GM12878 (cell line): Measurements from ENCODE around the gene EXOC3L1. TPM values are rescaled to one million over a fixed set of nuclear protein-coding genes. Genes with fewer than 3 reads are reported as not detected.

Source experiments
- ATF7 ChIP-seq: fragments of 450-650 bp; IDR thresholded peaks from 2 replicates; pipeline ENCODE4 v1.6.1; 2016; ENCODE audit warnings: low read depth, mild to moderate bottlenecking
- BCLAF1 ChIP-seq: fragments of 450-650 bp; IDR thresholded peaks from 2 replicates; pipeline ENCODE4 v1.6.1; 2017; ENCODE audit warnings: antibody characterized with exemption, mild to moderate bottlenecking, moderate library complexity
- BRCA1 ChIP-seq: IDR thresholded peaks from 2 replicates; pipeline ENCODE4 v1.6.1; 2011; ENCODE audit warnings: low read depth, low read length, improper control_type of control experiment
- CBX5 ChIP-seq: sonication (generic); IDR thresholded peaks from 2 replicates; pipeline ENCODE4 v1.6.1; 2016; ENCODE audit warnings: low read depth, moderate library complexity, mild to moderate bottlenecking, inconsistent platforms
- CHD4 ChIP-seq: fragments of 200-600 bp; sonication (generic); IDR thresholded peaks from 2 replicates; pipeline ENCODE4 v1.6.1; 2016; ENCODE audit warnings: mild to moderate bottlenecking
- E2F4 ChIP-seq: IDR thresholded peaks from 2 replicates; pipeline ENCODE4 v1.6.1; 2012; ENCODE audit warnings: low read depth, low read length, improper control_type of control experiment
- EED ChIP-seq: sonication (generic); IDR thresholded peaks from 2 replicates; pipeline ENCODE4 v1.6.1; 2016; ENCODE audit warnings: antibody characterized with exemption, low read depth
- HDAC2 ChIP-seq: fragments of 200-600 bp; sonication (generic); IDR thresholded peaks from 2 replicates; pipeline ENCODE4 v1.6.1; 2017
- KAT2A ChIP-seq: conservative IDR thresholded peaks from 2 replicates; pipeline ENCODE4 v1.6.1; 2011; ENCODE audit warnings: low read depth, low read length; ENCODE audit not compliant: control insufficient read depth
- LARP7 ChIP-seq: fragments of 450-650 bp; IDR thresholded peaks from 2 replicates; pipeline ENCODE4 v1.6.1; 2017; ENCODE audit warnings: mild to moderate bottlenecking
- MEF2B ChIP-seq: fragments of 450-650 bp; IDR thresholded peaks from 2 replicates; pipeline ENCODE4 v1.6.1; 2018; ENCODE audit warnings: mild to moderate bottlenecking, moderate library complexity; ENCODE audit not compliant: partially characterized antibody, poor library complexity, severe bottlenecking
- MYC ChIP-seq: IDR thresholded peaks from 2 replicates; pipeline ENCODE4 v1.6.1; 2011; ENCODE audit warnings: mild to moderate bottlenecking, low read length, moderate library complexity, inconsistent platforms; ENCODE audit not compliant: insufficient read depth, insufficient replicate concordance, insufficient read length, severe bottlenecking
- NBN ChIP-seq: fragments of 450-650 bp; IDR thresholded peaks from 2 replicates; pipeline ENCODE4 v1.6.1; 2016
- NFYA ChIP-seq: IDR thresholded peaks from 2 replicates; pipeline ENCODE4 v1.6.1; 2011; ENCODE audit warnings: low read depth, mild to moderate bottlenecking, low read length, improper control_type of control experiment, borderline replicate concordance
- NR2C1 ChIP-seq: fragments of 450-650 bp; IDR thresholded peaks from 2 replicates; pipeline ENCODE4 v1.6.1; 2017; ENCODE audit warnings: antibody characterized with exemption, mild to moderate bottlenecking, moderate library complexity
- RCOR1 ChIP-seq: conservative IDR thresholded peaks from 2 replicates; pipeline ENCODE4 v1.6.1; 2012; ENCODE audit warnings: low read depth, low read length, improper control_type of control experiment
- SIX5 ChIP-seq: IDR thresholded peaks from 2 replicates; pipeline ENCODE4 v1.6.1; 2011; ENCODE audit warnings: mild to moderate bottlenecking, low read depth, low read length, moderate library complexity; ENCODE audit not compliant: severe bottlenecking
- SREBF2 ChIP-seq: IDR thresholded peaks from 2 replicates; pipeline ENCODE4 v1.6.1; 2012; ENCODE audit warnings: mild to moderate bottlenecking, low read length
- STAT1 ChIP-seq: fragments of 450-650 bp; conservative IDR thresholded peaks from 2 replicates; pipeline ENCODE4 v1.6.1; 2014; ENCODE audit warnings: antibody characterized with exemption, mild to moderate bottlenecking
- TBL1XR1 ChIP-seq: IDR thresholded peaks from 2 replicates; pipeline ENCODE4 v1.6.1; 2012; ENCODE audit warnings: low read depth, low read length, improper control_type of control experiment
- TCF7 ChIP-seq: IDR thresholded peaks from 2 replicates; pipeline ENCODE4 v1.6.1; 2014; ENCODE audit warnings: antibody characterized with exemption, borderline replicate concordance
- YBX1 ChIP-seq: fragments of 450-650 bp; IDR thresholded peaks from 2 replicates; pipeline ENCODE4 v1.6.1; 2016; ENCODE audit warnings: antibody characterized with exemption
- ZBED1 ChIP-seq: IDR thresholded peaks from 2 replicates; pipeline ENCODE4 v1.6.1; 2016; ENCODE audit warnings: borderline replicate concordance
- ZBTB4 ChIP-seq: fragments of 450-650 bp; formaldehyde crosslinking; IDR thresholded peaks from 2 replicates; pipeline ENCODE4 v1.4.0; 2022; ENCODE audit warnings: mild to moderate bottlenecking, moderate library complexity
- ZNF274 ChIP-seq: IDR thresholded peaks from one replicate; pipeline ENCODE4 v1.8.0; 2011; ENCODE audit not compliant: insufficient read length, insufficient read depth
- ZZZ3 ChIP-seq: IDR thresholded peaks from 2 replicates; pipeline ENCODE4 v1.6.1; 2011; ENCODE audit warnings: low read depth; ENCODE audit not compliant: control insufficient read depth, insufficient read length
- polyA plus RNA-seq, 11 experiments: library from polyadenylated mRNA; depleted of rRNA in 4 of 11; unstranded in 6 of 11; stranded (reverse) in 5 of 11; fragments of >200 nt; fragmentation: Nextera tagmentation in 4 of 11; fragmentation: Illumina TruSeq in 1 of 11; extraction: Ambion mirVana in 4 of 11; extraction: Trizol in 1 of 11; gene quantifications; 1 replicate in 1 of 11; 2 replicates in 10 of 11; pipeline versions ENCODE4 v1.2.1 to v1.2.3, GENCODE V29; 2011 to 2016; ENCODE audit warnings: inconsistent platforms in 2 of 11, missing spikeins in 2 of 11, low read depth in 1 of 11
- total RNA-seq, 4 experiments: library from RNA; depleted of rRNA in 3 of 4; stranded (reverse); fragments of >200 nt in 3 of 4; fragmentation: Illumina TruSeq in 1 of 4; extraction: Trizol in 1 of 4; gene quantifications; 2 replicates each; pipeline versions ENCODE4 v1.2.1 to v1.2.3, GENCODE V29; 2013 to 2021

EXOC3L1 gene
- total and polyA plus RNA-seq, 10 of the 15 experiments (the other 5 are each of a cell fraction or from before 2014, with no cell fraction given): 0.07 to 0.42 TPM; not detected in 8

GRCh38 chr16:67158637-67159600 is 31.0 kb downstream of the EXOC3L1 start (continued):
- TF ChIP-seq BCLAF1 (no peak), STAT1 (no peak), ZZZ3 (no peak), CBX5 (no peak), TCF7 (no peak), CHD4 (no peak), ZNF274 (no peak), RCOR1 (no peak), E2F4 (no peak), EED (no peak; the same call in 1 of the 2 replicates), NBN (peak; percentile 48; the same call in 1 of the 2 replicates), ZBED1 (no peak), YBX1 (no peak), HDAC2 (no peak), NFYA (no peak), NR2C1 (no peak), TBL1XR1 (no peak), MEF2B (no peak), KAT2A (no peak), SREBF2 (no peak), ZBTB4 (CRISPR knock-in tag) (no peak), SIX5 (no peak), MYC (no peak), LARP7 (peak; percentile 61; the same call in 1 of the 2 replicates), BRCA1 (no peak), ATF7 (no peak; the same call in 1 of the 2 replicates)
